Testis (tissue), 2 donors: ENCODE results near the gene NCAM1.

Experiments
- POLR2A ChIP-seq: fragments of 450-650 bp; IDR thresholded peaks from one replicate; pipeline ENCODE4 v1.6.1; 2017; ENCODE audit warnings: antibody characterized with exemption, mild to moderate bottlenecking, moderate library complexity
- TF ChIP-seq, protein P1 (sequence below), 3 experiments: fragments of 450-650 bp in 2 of 3; fragments of 200-600 bp in 1 of 3; sonication (generic) in 1 of 3; IDR thresholded peaks; one replicate each; pipeline ENCODE4 v1.5.1; 2016 to 2019; ENCODE audit warnings: antibody characterized with exemption in 3 of 3, mild to moderate bottlenecking in 2 of 3, moderate library complexity in 1 of 3

DNA sequence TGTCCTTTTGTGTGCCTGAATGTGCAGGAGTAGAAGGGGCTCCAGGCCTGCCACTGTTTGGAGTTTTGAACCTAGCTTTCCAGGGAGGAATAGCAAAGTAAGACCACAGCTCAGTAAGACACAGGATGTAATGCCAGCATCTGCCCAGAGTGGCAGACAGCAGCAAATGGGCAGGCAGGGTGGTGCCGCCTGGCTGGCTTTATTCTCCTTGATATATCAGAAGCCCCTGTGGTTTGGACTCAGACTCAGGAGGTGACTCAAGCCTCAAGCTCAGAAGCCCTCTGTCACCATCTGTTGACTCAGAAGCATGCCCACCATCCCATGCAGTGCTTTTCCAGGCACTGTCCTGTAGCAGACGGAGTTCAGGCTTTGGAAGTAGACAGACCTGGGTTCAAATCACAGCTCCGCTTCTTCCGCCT is 280.4 kb downstream of the NCAM1 start:
- TF ChIP-seq, protein P1, sequence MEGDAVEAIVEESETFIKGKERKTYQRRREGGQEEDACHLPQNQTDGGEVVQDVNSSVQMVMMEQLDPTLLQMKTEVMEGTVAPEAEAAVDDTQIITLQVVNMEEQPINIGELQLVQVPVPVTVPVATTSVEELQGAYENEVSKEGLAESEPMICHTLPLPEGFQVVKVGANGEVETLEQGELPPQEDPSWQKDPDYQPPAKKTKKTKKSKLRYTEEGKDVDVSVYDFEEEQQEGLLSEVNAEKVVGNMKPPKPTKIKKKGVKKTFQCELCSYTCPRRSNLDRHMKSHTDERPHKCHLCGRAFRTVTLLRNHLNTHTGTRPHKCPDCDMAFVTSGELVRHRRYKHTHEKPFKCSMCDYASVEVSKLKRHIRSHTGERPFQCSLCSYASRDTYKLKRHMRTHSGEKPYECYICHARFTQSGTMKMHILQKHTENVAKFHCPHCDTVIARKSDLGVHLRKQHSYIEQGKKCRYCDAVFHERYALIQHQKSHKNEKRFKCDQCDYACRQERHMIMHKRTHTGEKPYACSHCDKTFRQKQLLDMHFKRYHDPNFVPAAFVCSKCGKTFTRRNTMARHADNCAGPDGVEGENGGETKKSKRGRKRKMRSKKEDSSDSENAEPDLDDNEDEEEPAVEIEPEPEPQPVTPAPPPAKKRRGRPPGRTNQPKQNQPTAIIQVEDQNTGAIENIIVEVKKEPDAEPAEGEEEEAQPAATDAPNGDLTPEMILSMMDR (IDR thresholded peaks at IDR 0.05) = no peak
- no peak for TF ChIP-seq POLR2A
